HCT116 (cell line): ENCODE results near the gene SLC11A1.

Source experiments
- CEBPB ChIP-seq: IDR thresholded peaks from 2 replicates; pipeline ENCODE4 v1.6.1; 2012; ENCODE audit warnings: low read depth
- EGR1 ChIP-seq: IDR thresholded peaks from 2 replicates; pipeline ENCODE4 v1.6.1; 2012; ENCODE audit warnings: low read depth
- EZH2 ChIP-seq: fragments of 200-600 bp; sonication (generic); IDR thresholded peaks from 2 replicates; pipeline ENCODE4 v1.6.1; 2017; ENCODE audit warnings: antibody characterized with exemption, mixed run types
- EZH2phosphoT487 ChIP-seq: fragments of 200-600 bp; IDR thresholded peaks from 2 replicates; pipeline ENCODE4 v1.6.1; 2018; ENCODE audit warnings: antibody characterized with exemption, borderline replicate concordance
- JUND ChIP-seq: IDR thresholded peaks from 2 replicates; pipeline ENCODE4 v1.6.1; 2012
- MAX ChIP-seq: IDR thresholded peaks from 2 replicates; pipeline ENCODE4 v1.6.1; 2012
- POLR2A ChIP-seq: IDR thresholded peaks from 2 replicates; pipeline ENCODE4 v1.7.0; 2011; ENCODE audit warnings: borderline replicate concordance; ENCODE audit not compliant: insufficient read depth, insufficient read length; ENCODE audit errors: extremely low read depth
- POLR2AphosphoS5 ChIP-seq: IDR thresholded peaks from 2 replicates; pipeline ENCODE4 v1.6.1; 2011; ENCODE audit warnings: mild to moderate bottlenecking, low read depth, low read length, moderate library complexity
- RAD21 ChIP-seq: IDR thresholded peaks from 2 replicates; pipeline ENCODE4 v1.6.1; 2012; ENCODE audit warnings: low read depth, mild to moderate bottlenecking
- REST ChIP-seq: IDR thresholded peaks from 2 replicates; pipeline ENCODE4 v1.6.1; 2012; ENCODE audit warnings: low read depth
- SIN3A ChIP-seq: IDR thresholded peaks from 2 replicates; pipeline ENCODE4 v1.6.1; 2012; ENCODE audit warnings: low read depth
- SP1 ChIP-seq: IDR thresholded peaks from 2 replicates; pipeline ENCODE4 v1.6.1; 2012; ENCODE audit warnings: low read depth
- ZNF274 ChIP-seq: fragments of 200-500 bp; sonication (Bioruptor generic); IDR thresholded peaks from 2 replicates; pipeline ENCODE4 v1.6.1; 2014; ENCODE audit warnings: mild to moderate bottlenecking, low read depth, low read length, inconsistent platforms
- TF ChIP-seq, protein P1 (sequence below), 3 experiments: fragments of 200-600 bp in 1 of 3; sonication (generic) in 1 of 3; IDR thresholded peaks in 2 of 3; conservative IDR thresholded peaks in 1 of 3; 2 replicates each; pipeline ENCODE4 v1.5.1; 2012 to 2017; ENCODE audit warnings: low read depth in 2 of 3, low read length in 2 of 3, antibody characterized with exemption in 1 of 3, borderline replicate concordance in 1 of 3, control low read depth in 1 of 3, mild to moderate bottlenecking in 1 of 3, mixed read lengths in 1 of 3, mixed run types in 1 of 3, moderate library complexity in 1 of 3; ENCODE audit not compliant: insufficient read depth in 1 of 3

DNA sequence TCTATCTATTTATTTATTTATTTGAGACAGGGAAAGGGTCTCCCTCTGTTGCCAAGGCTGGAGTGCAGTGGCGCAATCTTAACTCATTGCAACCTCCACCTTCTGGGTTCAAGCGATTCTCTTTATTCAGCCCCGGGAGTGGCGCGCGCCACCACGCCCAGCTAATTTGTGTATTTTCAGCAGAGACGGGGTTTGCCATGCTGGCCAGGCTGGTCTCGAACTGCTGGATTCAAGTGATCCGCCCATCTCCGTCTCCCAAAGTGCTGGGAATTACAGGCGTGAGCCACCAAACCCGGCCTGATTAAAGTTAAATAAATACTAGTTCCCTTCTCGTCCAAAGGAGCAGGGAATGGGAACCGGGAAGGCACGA is 13.4 kb downstream of the SLC11A1 start:
- no peak for TF ChIP-seq EZH2phosphoT487
- TF ChIP-seq POLR2AphosphoS5, result no peak
- TF ChIP-seq EGR1, result no peak
- no peak for TF ChIP-seq POLR2A
- TF ChIP-seq, protein P1, sequence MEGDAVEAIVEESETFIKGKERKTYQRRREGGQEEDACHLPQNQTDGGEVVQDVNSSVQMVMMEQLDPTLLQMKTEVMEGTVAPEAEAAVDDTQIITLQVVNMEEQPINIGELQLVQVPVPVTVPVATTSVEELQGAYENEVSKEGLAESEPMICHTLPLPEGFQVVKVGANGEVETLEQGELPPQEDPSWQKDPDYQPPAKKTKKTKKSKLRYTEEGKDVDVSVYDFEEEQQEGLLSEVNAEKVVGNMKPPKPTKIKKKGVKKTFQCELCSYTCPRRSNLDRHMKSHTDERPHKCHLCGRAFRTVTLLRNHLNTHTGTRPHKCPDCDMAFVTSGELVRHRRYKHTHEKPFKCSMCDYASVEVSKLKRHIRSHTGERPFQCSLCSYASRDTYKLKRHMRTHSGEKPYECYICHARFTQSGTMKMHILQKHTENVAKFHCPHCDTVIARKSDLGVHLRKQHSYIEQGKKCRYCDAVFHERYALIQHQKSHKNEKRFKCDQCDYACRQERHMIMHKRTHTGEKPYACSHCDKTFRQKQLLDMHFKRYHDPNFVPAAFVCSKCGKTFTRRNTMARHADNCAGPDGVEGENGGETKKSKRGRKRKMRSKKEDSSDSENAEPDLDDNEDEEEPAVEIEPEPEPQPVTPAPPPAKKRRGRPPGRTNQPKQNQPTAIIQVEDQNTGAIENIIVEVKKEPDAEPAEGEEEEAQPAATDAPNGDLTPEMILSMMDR (IDR thresholded peaks at IDR 0.05 in 2 of 3, conservative IDR thresholded peaks at IDR 0.05 in 1 of 3; ENCODE audit: borderline replicate concordance in 1 of 3, insufficient read depth in 1 of 3, low read depth in 2 of 3, low read length in 2 of 3), result no peak
- no peak for TF ChIP-seq MAX
- no peak for TF ChIP-seq SP1
- no peak for TF ChIP-seq EZH2
- TF ChIP-seq SIN3A, result no peak
- no peak for TF ChIP-seq JUND
- TF ChIP-seq RAD21, result no peak
- TF ChIP-seq REST, result no peak
- no peak for TF ChIP-seq ZNF274
- TF ChIP-seq CEBPB, result no peak
